ENCODE measurements around the gene EGR1. TPM values are rescaled to one million over a fixed set of nuclear protein-coding genes. Genes with fewer than 3 reads are reported as not detected.

Gene EGR1
- total and polyA plus RNA-seq, 2 of the 4 experiments (the other 2 are of a cell fraction), result 2.9 to 104 TPM

- Histone ChIP-seq H3K4me2 (ENCODE audit: low read depth, low read length) (no peak overlapping the region), H3K4me1 (ENCODE audit: control insufficient read depth, insufficient read depth, low read length) (peaks cover 4% of the 10 kb centered on the region), H2BK20ac (ENCODE audit: low read depth, low read length) (no peak overlapping the region), H2BK120ac (ENCODE audit: low read depth, low read length) (no peak overlapping the region), H4K20me1 (ENCODE audit: insufficient read depth, low read length) (peaks cover 28% of the 10 kb centered on the region), H2BK5ac (ENCODE audit: low read depth, low read length, poor library complexity, severe bottlenecking) (no peak overlapping the region), H3K9ac (ENCODE audit: low read depth, low read length) (no peak overlapping the region), H3K23ac (ENCODE audit: low read depth, low read length) (no peak overlapping the region), H4K91ac (ENCODE audit: insufficient read depth, low read depth, low read length) (no peak overlapping the region), H4K8ac (ENCODE audit: low read depth in 2 of 2, low read length in 2 of 2) (no peak overlapping the region), H3K4ac (ENCODE audit: low read depth, low read length) (no peak overlapping the region), H3K9me3 (ENCODE audit: control insufficient read depth, insufficient read depth, low read length) (no peaks in the 10 kb centered on the region), H2AK5ac (ENCODE audit: low read depth, low read length) (no peak overlapping the region), H2BK15ac (ENCODE audit: low read depth, low read length) (no peak overlapping the region), H4K5ac (ENCODE audit: low read depth, low read length) (no peak overlapping the region), H3K79me1 (ENCODE audit: low read depth in 1 of 2, low read length in 2 of 2) (peaks cover 18 to 55% of the 10 kb centered on the region in 2 experiments), H3K27ac (ENCODE audit: insufficient read depth, low read length) (no peak overlapping the region), H3K4me3 (ENCODE audit: insufficient read depth, low read depth, low read length) (no peak overlapping the region), H3K18ac (ENCODE audit: low read depth, low read length) (no peak overlapping the region), H3K27me3 (ENCODE audit: control insufficient read depth, insufficient read depth, low read length) (no peaks in the 10 kb centered on the region), H3K36me3 (ENCODE audit: control insufficient read depth, insufficient read depth, low read length) (peaks cover 49% of the 10 kb centered on the region), H2AFZ (replicated peaks; ENCODE audit: low read length, poor library complexity) (no peak overlapping the region), H3K56ac (ENCODE audit: extremely low read depth, insufficient read depth, low read length) (no peak overlapping the region; the same call in 1 of the 2 replicates), H3K14ac (replicated peaks; ENCODE audit: low read depth, low read length) (no peak overlapping the region), H2AK9ac (replicated peaks; ENCODE audit: low read depth, low read length, poor library complexity) (no peak overlapping the region), H3K9me1 (ENCODE audit: insufficient read depth, low read length) (0 out of 2 replicates have a peak, but pooled peaks cover 4% of the 10 kb centered on the region)
- WGBS, 2 experiments (ENCODE audit: extremely low coverage in 2 of 2, insufficient read length in 1 of 2), result no CpG with 5 or more reads among the region's 3 CpGs
- DNase-seq, result no peak
- ATAC-seq (ENCODE audit: low read depth), result no peak
- in situ Hi-C loops (cut with MboI; ENCODE audit: low sequenced_read_pairs), result no loop called here
- dilution Hi-C loops (cut with HindIII; ENCODE audit: low sequenced_read_pairs, unreplicated experiment), result no loop called here
- no TSS peak for BruUV-seq (replicated peaks)
- ChIA-PET POLR2A (ENCODE audit: unreplicated experiment) (no interaction called here), CTCF (no interaction called here)
- no peak for TF ChIP-seq SMC3 (IDR thresholded peaks at IDR 0.05; ENCODE audit: low read depth, low read length)
- intact Hi-C loops (cut with micrococcal nuclease), result no loop called here
Observed at GRCh38 chr5:138515556-138516245, 50.4 kb downstream of the EGR1 start.

Data from IMR-90 (cell line).